Cardiac muscle cell (in vitro differentiated cells and primary cell): ENCODE results near the gene DYNLT3. TPM values are rescaled to one million over a fixed set of nuclear protein-coding genes. Genes with fewer than 3 reads are reported as not detected.

Source experiments
- DNase-seq, 2 donors: peaks; one replicate each; pipeline versions ENCODE4 v3.0.0 to v3.0.0-alpha.2; 2010 to 2017; ENCODE audit warnings: low read depth in 1 of 2, low spot score in 1 of 2
- H3K27ac ChIP-seq: fragments of 200-600 bp; sonication (generic); 2 replicates; pipeline ENCODE4 v1.5.1; 2016
- H3K27me3 ChIP-seq: fragments of 200-600 bp; sonication (generic); 2 replicates; pipeline ENCODE4 v1.6.0; 2016; ENCODE audit warnings: control low read depth
- H3K36me3 ChIP-seq: fragments of 200-600 bp; sonication (generic); 2 replicates; pipeline ENCODE4 v1.5.1; 2016; ENCODE audit warnings: control low read depth
- H3K4me1 ChIP-seq: fragments of 200-600 bp; sonication (generic); 2 replicates; pipeline ENCODE4 v1.8.1; 2017; ENCODE audit warnings: low read depth, mild to moderate bottlenecking, mixed run types
- H3K4me3 ChIP-seq: fragments of 200-600 bp; sonication (generic); 2 replicates; pipeline ENCODE4 v1.5.1; 2016; ENCODE audit warnings: mild to moderate bottlenecking
- H3K9me3 ChIP-seq: fragments of 200-600 bp; sonication (generic); 2 replicates; pipeline ENCODE4 v1.5.1; 2017; ENCODE audit warnings: low read depth, mild to moderate bottlenecking, control low read depth
- polyA plus RNA-seq: library from polyadenylated mRNA; unstranded; fragments of >200 nt; fragmentation: Nextera tagmentation; extraction: Ambion mirVana; gene quantifications from 2 replicates; pipeline ENCODE4 v1.2.1, GENCODE V29; 2016
- total RNA-seq: library from RNA; depleted of rRNA; stranded (reverse); fragments of >200 nt; gene quantifications from 2 replicates; pipeline ENCODE4 v1.2.3, GENCODE V29; 2016
- TF ChIP-seq, protein P1 (sequence below): IDR thresholded peaks from 2 replicates; pipeline ENCODE4 v1.5.1; 2012; ENCODE audit warnings: low read depth, mild to moderate bottlenecking, low read length

DYNLT3 gene
- total and polyA plus RNA-seq, 2 experiments from 2014 or later, result 7.6 to 12.3 TPM

DNA sequence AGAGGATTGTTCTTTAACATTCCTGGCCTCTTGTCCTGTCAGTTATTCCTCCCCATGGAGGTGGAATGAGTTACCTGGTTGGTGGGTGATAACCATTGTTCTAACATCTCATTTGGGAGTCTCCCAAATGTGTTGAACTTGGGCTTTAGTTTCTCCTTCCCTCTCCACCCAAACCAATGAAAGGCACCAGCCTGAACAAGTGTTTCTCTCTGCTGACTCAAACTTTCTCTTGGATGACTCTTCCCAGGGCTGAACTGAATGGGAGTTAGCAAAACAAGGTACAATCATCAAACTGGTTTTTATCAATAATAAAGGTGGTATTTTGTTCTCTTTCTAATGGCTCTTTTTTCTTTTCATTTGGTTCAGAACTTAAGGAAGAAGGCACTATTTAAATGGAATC lies 2.7 kb downstream of the DYNLT3 start:
- TF ChIP-seq, protein P1, sequence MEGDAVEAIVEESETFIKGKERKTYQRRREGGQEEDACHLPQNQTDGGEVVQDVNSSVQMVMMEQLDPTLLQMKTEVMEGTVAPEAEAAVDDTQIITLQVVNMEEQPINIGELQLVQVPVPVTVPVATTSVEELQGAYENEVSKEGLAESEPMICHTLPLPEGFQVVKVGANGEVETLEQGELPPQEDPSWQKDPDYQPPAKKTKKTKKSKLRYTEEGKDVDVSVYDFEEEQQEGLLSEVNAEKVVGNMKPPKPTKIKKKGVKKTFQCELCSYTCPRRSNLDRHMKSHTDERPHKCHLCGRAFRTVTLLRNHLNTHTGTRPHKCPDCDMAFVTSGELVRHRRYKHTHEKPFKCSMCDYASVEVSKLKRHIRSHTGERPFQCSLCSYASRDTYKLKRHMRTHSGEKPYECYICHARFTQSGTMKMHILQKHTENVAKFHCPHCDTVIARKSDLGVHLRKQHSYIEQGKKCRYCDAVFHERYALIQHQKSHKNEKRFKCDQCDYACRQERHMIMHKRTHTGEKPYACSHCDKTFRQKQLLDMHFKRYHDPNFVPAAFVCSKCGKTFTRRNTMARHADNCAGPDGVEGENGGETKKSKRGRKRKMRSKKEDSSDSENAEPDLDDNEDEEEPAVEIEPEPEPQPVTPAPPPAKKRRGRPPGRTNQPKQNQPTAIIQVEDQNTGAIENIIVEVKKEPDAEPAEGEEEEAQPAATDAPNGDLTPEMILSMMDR, result no peak
- no peak overlapping the region for H3K27ac ChIP-seq
- no peaks in the 10 kb centered on the region for H3K36me3 ChIP-seq
- no peaks in the 10 kb centered on the region for H3K4me1 ChIP-seq
- no peak overlapping the region for H3K4me3 ChIP-seq
- no peak for DNase-seq
- H3K9me3 ChIP-seq, result no peaks in the 10 kb centered on the region
- H3K27me3 ChIP-seq, result no peaks in the 10 kb centered on the region

GRCh38 chrX:37840931-37841330 lies 6.4 kb downstream of the DYNLT3 start:
- H3K36me3 ChIP-seq, result peaks cover 2% of the 10 kb centered on the region
- TF ChIP-seq, protein P1, result no peak
- no peaks in the 10 kb centered on the region for H3K27me3 ChIP-seq
- DNase-seq, result no peak
- no peak overlapping the region for H3K4me3 ChIP-seq
- no peak overlapping the region for H3K27ac ChIP-seq
- H3K4me1 ChIP-seq, result no peaks in the 10 kb centered on the region
- no peaks in the 10 kb centered on the region for H3K9me3 ChIP-seq

DNA sequence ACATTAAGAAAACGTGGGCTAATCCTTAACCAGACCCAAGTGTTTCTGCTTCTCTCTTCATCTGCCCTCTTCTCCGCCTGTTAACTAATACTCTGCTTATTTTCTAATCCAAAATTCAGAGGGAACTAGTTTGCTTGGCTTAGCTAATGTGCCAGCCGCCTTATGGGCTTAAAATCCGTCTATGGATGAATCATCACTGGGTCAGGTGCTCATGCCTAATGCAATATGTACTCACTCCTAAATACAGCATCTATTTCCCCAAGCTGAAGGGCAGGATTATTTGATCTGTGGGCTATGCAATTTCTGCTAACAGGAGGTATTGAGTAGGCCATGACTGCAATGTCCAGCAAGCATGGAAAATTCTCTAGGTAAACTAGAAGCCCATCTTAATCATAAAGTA lies 12.4 kb downstream of the DYNLT3 start:
- H3K4me3 ChIP-seq, result no peak overlapping the region
- H3K27ac ChIP-seq, result no peak overlapping the region
- no peaks in the 10 kb centered on the region for H3K9me3 ChIP-seq
- no peaks in the 10 kb centered on the region for H3K4me1 ChIP-seq
- peaks cover 2% of the 10 kb centered on the region for H3K36me3 ChIP-seq
- TF ChIP-seq, protein P1, result no peak
- H3K27me3 ChIP-seq, result no peaks in the 10 kb centered on the region
- no peak for DNase-seq

- Histone ChIP-seq H3K4me1 (no peaks in the 10 kb centered on the region), H3K27me3 (no peaks in the 10 kb centered on the region), H3K4me3 (no peak overlapping the region), H3K27ac (no peak overlapping the region), H3K9me3 (no peaks in the 10 kb centered on the region), H3K36me3 (no peaks in the 10 kb centered on the region)
- no peak for DNase-seq
- TF ChIP-seq, protein P1, result no peak
These were observed 17.0 kb downstream of the DYNLT3 start for GRCh38 chrX:37830371-37830770.

DNA sequence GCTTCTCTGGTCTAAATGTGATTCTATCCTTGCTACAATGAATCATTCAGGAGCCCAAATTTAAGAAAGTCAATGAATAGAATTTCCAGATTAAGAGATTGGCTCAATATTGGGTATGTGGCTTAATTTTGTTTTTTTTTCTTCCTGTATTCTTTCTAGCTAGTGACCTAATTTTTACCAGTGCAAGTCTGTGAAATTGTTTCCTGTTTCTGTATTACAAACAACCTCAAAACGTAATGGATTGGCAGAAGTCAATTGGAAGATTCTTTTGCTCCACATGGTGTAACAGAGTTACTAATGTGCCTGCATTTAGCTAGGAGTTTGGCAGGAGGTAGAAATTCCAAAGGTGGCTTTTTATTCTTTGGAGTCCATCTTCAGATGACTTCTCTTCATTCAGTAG lies 17.6 kb downstream of the DYNLT3 start:
- no peaks in the 10 kb centered on the region for H3K9me3 ChIP-seq
- H3K36me3 ChIP-seq, result no peaks in the 10 kb centered on the region
- H3K27me3 ChIP-seq, result no peaks in the 10 kb centered on the region
- no peak for DNase-seq
- no peak overlapping the region for H3K4me3 ChIP-seq
- H3K4me1 ChIP-seq, result no peaks in the 10 kb centered on the region
- no peak overlapping the region for H3K27ac ChIP-seq
- TF ChIP-seq, protein P1, result no peak
